SU-DHL-6 (cell line): Measurements from ENCODE around the gene CELSR1.

Source experiments
- H2AFZ ChIP-seq: fragments of 200-600 bp; sonication (generic); 2 replicates; pipeline ENCODE4 v1.6.1; 2014; ENCODE audit warnings: low read depth, mild to moderate bottlenecking, moderate library complexity, mixed read lengths, antibody characterized with exemption, low read length; ENCODE audit not compliant: severe bottlenecking
- H3F3A ChIP-seq: fragments of 200-600 bp; shearing (Covaris generic); 2 replicates; pipeline ENCODE4 v1.6.0; 2016; ENCODE audit warnings: antibody characterized with exemption, mild to moderate bottlenecking; ENCODE audit not compliant: insufficient read depth
- H3K27ac ChIP-seq: fragments of 200-600 bp; sonication (generic); 2 replicates; pipeline ENCODE4 v1.5.1; 2016; ENCODE audit warnings: low read depth, mild to moderate bottlenecking, low read length, moderate library complexity, mixed read lengths
- H3K27me3 ChIP-seq: fragments of 200-600 bp; sonication (generic), shearing (Covaris generic); 2 replicates; pipeline ENCODE4 v1.6.0; 2014; ENCODE audit warnings: mild to moderate bottlenecking, low read length
- H3K36me3 ChIP-seq: fragments of 200-600 bp; sonication (generic); 2 replicates; pipeline ENCODE4 v1.6.1; 2014; ENCODE audit warnings: mild to moderate bottlenecking, low read length, mixed read lengths
- H3K4me2 ChIP-seq: fragments of 300-600, 200-600 bp; shearing (Covaris generic), sonication (generic); 2 replicates; pipeline ENCODE4 v1.6.0; 2014; ENCODE audit warnings: low read length, low read depth, mild to moderate bottlenecking; ENCODE audit not compliant: poor library complexity, severe bottlenecking
- H3K4me3 ChIP-seq: fragments of 200-600 bp; sonication (generic); 2 replicates; pipeline ENCODE4 v1.5.1; 2014; ENCODE audit warnings: antibody characterized with exemption, low read length, mild to moderate bottlenecking, mixed read lengths; ENCODE audit not compliant: insufficient read depth, poor library complexity, severe bottlenecking
- H3K79me2 ChIP-seq: fragments of 200-600 bp; sonication (generic); 2 replicates; pipeline ENCODE4 v1.6.1; 2014; ENCODE audit warnings: mild to moderate bottlenecking, low read length, moderate library complexity; ENCODE audit not compliant: insufficient read depth
- H3K9ac ChIP-seq: fragments of 200-600 bp; sonication (generic); 2 replicates; pipeline ENCODE4 v1.7.0; 2014; ENCODE audit warnings: mild to moderate bottlenecking, low read length
- H3K9me2 ChIP-seq: fragments of 200-600 bp; sonication (generic); replicated peaks from 2 replicates; pipeline ENCODE4 v1.6.1; 2014; ENCODE audit warnings: low read length; ENCODE audit not compliant: insufficient read depth
- H3K9me3 ChIP-seq: fragments of 200-600 bp; sonication (generic); 2 replicates; pipeline ENCODE4 v1.6.1; 2014; ENCODE audit warnings: low read length, mixed read lengths; ENCODE audit not compliant: insufficient read depth
- H4K20me1 ChIP-seq: fragments of 200-600 bp; sonication (generic); 2 replicates; pipeline ENCODE4 v1.6.1; 2014; ENCODE audit warnings: low read depth, mild to moderate bottlenecking, antibody characterized with exemption, low read length, moderate library complexity, mixed read lengths
- CTCF ChIP-seq: fragments of 200-600 bp; sonication (generic); IDR thresholded peaks from one replicate; pipeline ENCODE4 v1.5.1; 2017; ENCODE audit warnings: antibody characterized with exemption, mild to moderate bottlenecking, low read length, moderate library complexity; ENCODE audit not compliant: insufficient read depth, poor library complexity, severe bottlenecking
- EZH2phosphoT487 ChIP-seq: fragments of 200-600 bp; sonication (generic), shearing (Covaris generic); conservative IDR thresholded peaks from 2 replicates; pipeline ENCODE4 v1.6.1; 2018; ENCODE audit warnings: mild to moderate bottlenecking, antibody characterized with exemption, low read length, moderate library complexity, mixed read lengths

Gene CELSR1

GRCh38 chr22:46573781-46574437 lies 36.5 kb upstream of the CELSR1 start:
- Histone ChIP-seq H3K36me3 (no peaks in the 10 kb centered on the region), H3F3A (no peaks in the 10 kb centered on the region), H4K20me1 (no peaks in the 10 kb centered on the region), H3K9ac (no peak overlapping the region), H3K9me2 (no peaks in the 10 kb centered on the region), H2AFZ (no peak overlapping the region), H3K79me2 (no peaks in the 10 kb centered on the region), H3K4me3 (no peak overlapping the region), H3K27me3 (no peaks in the 10 kb centered on the region), H3K9me3 (peaks cover 11% of the 10 kb centered on the region; the same call in 1 of the 2 replicates), H3K4me2 (no peak overlapping the region), H3K27ac (no peak overlapping the region)
- TF ChIP-seq EZH2phosphoT487 (no peak), CTCF (no peak)

DNA sequence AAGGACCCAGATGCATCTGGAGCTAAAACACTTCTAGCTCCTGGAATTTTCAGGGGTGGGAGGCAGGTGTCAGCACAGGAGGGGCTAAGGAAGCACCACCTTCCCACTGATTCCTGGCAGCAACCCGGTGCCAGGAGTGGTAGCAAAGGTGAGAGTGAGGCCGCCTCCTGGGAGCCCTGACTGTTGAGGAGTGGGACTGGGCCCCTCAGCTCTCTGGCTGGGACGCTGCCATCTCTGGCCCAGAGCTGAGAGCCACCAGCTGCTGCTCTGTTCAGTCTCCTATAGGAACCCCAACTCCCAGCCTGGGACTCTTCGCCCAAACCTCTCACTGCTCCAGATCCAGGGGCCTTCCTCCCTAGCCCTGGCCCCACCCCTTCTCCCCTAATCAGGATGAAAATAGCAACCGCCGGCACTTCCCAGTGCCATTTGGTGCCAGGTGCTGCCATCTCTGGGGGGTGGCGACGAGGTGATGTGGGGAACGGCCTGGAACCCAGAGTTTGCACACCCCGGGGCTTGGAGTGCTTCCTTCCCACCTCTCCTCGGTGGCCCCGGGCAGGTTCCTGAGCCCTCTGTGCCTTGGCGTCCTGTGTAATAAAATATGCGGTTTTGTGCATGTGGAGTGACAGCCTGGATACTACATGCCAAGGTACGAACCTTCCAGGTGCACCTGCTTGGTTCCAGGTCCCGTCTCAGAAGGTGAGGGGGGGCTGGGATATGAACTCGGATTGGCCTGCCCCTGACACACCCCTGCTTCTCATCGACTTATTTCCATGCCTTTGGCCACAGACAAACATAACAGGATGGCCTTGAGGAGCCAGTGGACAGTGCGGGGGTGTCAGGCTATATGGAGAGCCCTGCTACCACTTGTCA lies 35.7 kb upstream of the CELSR1 start:
- H3K27me3 ChIP-seq: no peaks in the 10 kb centered on the region
- H3K79me2 ChIP-seq: no peaks in the 10 kb centered on the region
- TF ChIP-seq CTCF (no peak), EZH2phosphoT487 (no peak)
- no peaks in the 10 kb centered on the region for H3F3A ChIP-seq
- H3K9me3 ChIP-seq: peaks cover 11% of the 10 kb centered on the region; the same call in 1 of the 2 replicates
- H3K36me3 ChIP-seq: no peaks in the 10 kb centered on the region
- H3K4me2 ChIP-seq: no peak overlapping the region
- H3K9me2 ChIP-seq: no peaks in the 10 kb centered on the region
- H3K27ac ChIP-seq: no peak overlapping the region
- H2AFZ ChIP-seq: no peak overlapping the region
- H3K9ac ChIP-seq: no peak overlapping the region
- H3K4me3 ChIP-seq: no peak overlapping the region
- H4K20me1 ChIP-seq: no peaks in the 10 kb centered on the region

GRCh38 chr22:46571642-46572250 lies 34.3 kb upstream of the CELSR1 start:
- no peaks in the 10 kb centered on the region for H3K36me3 ChIP-seq
- H3K9me3 ChIP-seq: peaks cover 11% of the 10 kb centered on the region; the same call in 1 of the 2 replicates
- H3K27me3 ChIP-seq: no peaks in the 10 kb centered on the region
- H3K4me3 ChIP-seq: no peak overlapping the region
- H3F3A ChIP-seq: 0 out of 2 replicates have a peak, but pooled peaks cover 8% of the 10 kb centered on the region
- H3K9me2 ChIP-seq: no peaks in the 10 kb centered on the region
- no peaks in the 10 kb centered on the region for H3K79me2 ChIP-seq
- no peaks in the 10 kb centered on the region for H4K20me1 ChIP-seq
- H3K27ac ChIP-seq: no peak overlapping the region
- H2AFZ ChIP-seq: no peak overlapping the region
- no peak overlapping the region for H3K4me2 ChIP-seq
- H3K9ac ChIP-seq: no peak overlapping the region
- TF ChIP-seq CTCF (no peak), EZH2phosphoT487 (no peak)
